SK-N-SH (cell line): ENCODE measurements around the gene BRAT1. TPM values are rescaled to one million over a fixed set of nuclear protein-coding genes. Genes with fewer than 3 reads are reported as not detected.

Source experiments
- CTCF ChIA-PET: fragments of 300-600, 350-600 bp; formaldehyde crosslinking; extraction: SDS; loops from one replicate; lab custom pipeline; 2021; lab: Yijun Ruan, JAX
- POLR2A ChIA-PET: fragments of 350-600 bp; sonication (Branson Sonifier 250); formaldehyde crosslinking; extraction: SDS; loops from one replicate; lab custom pipeline; 2020; ENCODE audit warnings: antibody characterized with exemption, inconsistent platforms; lab: Yijun Ruan, JAX
- DNase-seq: peaks from one replicate; pipeline ENCODE4 v3.0.0; 2012
- H2AFZ ChIP-seq: fragments of 200-600 bp; sonication (generic); 2 replicates; pipeline ENCODE4 v1.8.1; 2016; ENCODE audit warnings: antibody characterized with exemption, mild to moderate bottlenecking, low read depth
- H3F3A ChIP-seq: fragments of 200-600 bp; sonication (generic); replicated peaks from 2 replicates; pipeline ENCODE3; 2016; ENCODE audit warnings: antibody characterized with exemption, mild to moderate bottlenecking; ENCODE audit not compliant: insufficient read depth
- H3K27ac ChIP-seq, 2 experiments: fragments of 200-500 bp in 1 of 2; fragments of 200-600 bp in 1 of 2; sonication (Bioruptor generic) in 1 of 2; sonication (generic), shearing (Covaris generic) in 1 of 2; 2 replicates each; pipeline versions ENCODE4 v1.5.1 to v1.6.1; 2014 to 2016; ENCODE audit warnings: low read depth in 2 of 2, inconsistent platforms in 1 of 2, low read length in 1 of 2, mild to moderate bottlenecking in 1 of 2, mixed read lengths in 1 of 2
- H3K27me3 ChIP-seq: fragments of 200-600 bp; sonication (generic), shearing (Covaris generic); 2 replicates; pipeline ENCODE4 v1.6.1; 2016; ENCODE audit warnings: mixed run types; ENCODE audit not compliant: insufficient read depth
- H3K36me3 ChIP-seq, 2 experiments: fragments of 200-500 bp in 1 of 2; fragments of 200-600 bp in 1 of 2; sonication (Bioruptor generic) in 1 of 2; sonication (generic) in 1 of 2; replicated peaks in 1 of 2; 2 replicates each; pipeline versions ENCODE3 to v1.5.1; 2014 to 2016; ENCODE audit warnings: low read length in 1 of 2, mild to moderate bottlenecking in 1 of 2; ENCODE audit not compliant: insufficient read depth in 2 of 2, control insufficient read depth in 1 of 2
- H3K4me1 ChIP-seq, 2 experiments: fragments of 200-500 bp in 1 of 2; fragments of 200-600 bp in 1 of 2; sonication (Bioruptor generic) in 1 of 2; sonication (generic), shearing (Covaris generic) in 1 of 2; 2 replicates each; pipeline versions ENCODE4 v1.5.1 to v1.6.1; 2014 to 2016; ENCODE audit warnings: low read depth in 1 of 2, low read length in 1 of 2, mixed run types in 1 of 2; ENCODE audit not compliant: insufficient read depth in 2 of 2, control insufficient read depth in 1 of 2
- H3K4me2 ChIP-seq: fragments of 200-600 bp; sonication (generic), shearing (Covaris generic); 2 replicates; pipeline ENCODE4 v1.6.1; 2017; ENCODE audit warnings: mixed run types
- H3K4me3 ChIP-seq, 2 experiments: fragments of 200-500 bp in 1 of 2; fragments of 200-600 bp in 1 of 2; sonication (Bioruptor generic) in 1 of 2; sonication (generic), shearing (Covaris generic) in 1 of 2; 2 replicates each; pipeline versions ENCODE4 v1.5.1 to v1.8.1; 2014 to 2016; ENCODE audit warnings: low read depth in 2 of 2, inconsistent platforms in 1 of 2, low read length in 1 of 2, mild to moderate bottlenecking in 1 of 2, mixed read lengths in 1 of 2, moderate library complexity in 1 of 2
- H3K79me2 ChIP-seq: fragments of 200-600 bp; sonication (generic); 2 replicates; pipeline ENCODE4 v1.8.1; 2017; ENCODE audit warnings: mild to moderate bottlenecking; ENCODE audit not compliant: insufficient read depth
- H3K9ac ChIP-seq: fragments of 200-600 bp; sonication (generic); 2 replicates; pipeline ENCODE4 v1.6.1; 2017; ENCODE audit warnings: mixed run types
- H3K9me2 ChIP-seq: fragments of 200-600 bp; sonication (generic); 2 replicates; pipeline ENCODE4 v1.6.1; 2017; ENCODE audit warnings: mixed run types
- H3K9me3 ChIP-seq: fragments of 200-600 bp; sonication (generic); 2 replicates; pipeline ENCODE4 v1.6.1; 2017; ENCODE audit warnings: mixed run types, mild to moderate bottlenecking, moderate library complexity
- H4K20me1 ChIP-seq: fragments of 200-600 bp; sonication (generic); 2 replicates; pipeline ENCODE4 v1.6.1; 2017; ENCODE audit warnings: mild to moderate bottlenecking, mixed run types; ENCODE audit not compliant: insufficient read depth
- CHD2 ChIP-seq: fragments of 150-350 bp; IDR thresholded peaks from 2 replicates; pipeline ENCODE4 v1.6.1; 2018; ENCODE audit warnings: low read length; ENCODE audit not compliant: partially characterized antibody
- GABPA ChIP-seq: IDR thresholded peaks from 2 replicates; pipeline ENCODE4 v1.4.0; 2012; ENCODE audit warnings: low read depth, mild to moderate bottlenecking
- IRF3 ChIP-seq: fragments of 150-350 bp; IDR thresholded peaks from 2 replicates; pipeline ENCODE4 v1.6.1; 2016; ENCODE audit warnings: mild to moderate bottlenecking, low read depth, low read length
- MXI1 ChIP-seq: IDR thresholded peaks from 2 replicates; pipeline ENCODE4 v1.6.1; 2012; ENCODE audit warnings: mild to moderate bottlenecking, low read depth, low read length, improper control_type of control experiment
- NFIC ChIP-seq: IDR thresholded peaks from 2 replicates; pipeline ENCODE4 v1.4.0; 2012; ENCODE audit warnings: borderline replicate concordance
- PBX3 ChIP-seq: IDR thresholded peaks from 2 replicates; pipeline ENCODE4; 2012
- RAD21 ChIP-seq: IDR thresholded peaks from 2 replicates; pipeline ENCODE4 v1.6.1; 2012; ENCODE audit warnings: mild to moderate bottlenecking, low read length
- RXRA ChIP-seq: IDR thresholded peaks from 2 replicates; pipeline ENCODE4 v1.4.0; 2012; ENCODE audit warnings: low read depth, mild to moderate bottlenecking, borderline replicate concordance
- SIN3A ChIP-seq: IDR thresholded peaks from 2 replicates; pipeline ENCODE4 v1.6.1; 2012; ENCODE audit warnings: low read depth, mild to moderate bottlenecking, low read length, moderate library complexity, borderline replicate concordance
- TCF12 ChIP-seq: IDR thresholded peaks from 2 replicates; pipeline ENCODE4 v1.4.0; 2012
- TEAD4 ChIP-seq: IDR thresholded peaks from 2 replicates; pipeline ENCODE4 v1.4.0; 2012; ENCODE audit warnings: mild to moderate bottlenecking, borderline replicate concordance; ENCODE audit not compliant: insufficient read depth
- USF1 ChIP-seq: IDR thresholded peaks from 2 replicates; pipeline ENCODE4 v1.4.0; 2012; ENCODE audit warnings: low read depth, borderline replicate concordance
- YY1 ChIP-seq: IDR thresholded peaks from 2 replicates; pipeline ENCODE4 v1.4.0; 2012; ENCODE audit warnings: low read depth, mild to moderate bottlenecking
- WGBS: methylation state at CpG from one replicate; pipeline ENCODE4 v1.1.6; 2017; ENCODE audit warnings: low lambda C conversion rate; 5-methylcytosine and 5-hydroxymethylcytosine counted together
- polyA plus RNA-seq, 3 experiments: library from polyadenylated mRNA; depleted of rRNA; stranded (reverse); fragments of >200 nt; gene quantifications; 2 replicates each; pipeline ENCODE4 v1.2.3, GENCODE V29; 2012
- TF ChIP-seq, protein P1 (sequence below): IDR thresholded peaks from 2 replicates; pipeline ENCODE4 v1.4.0; 2012; ENCODE audit warnings: low read depth, borderline replicate concordance
- TF ChIP-seq, protein P2 (sequence below): IDR thresholded peaks from 2 replicates; pipeline ENCODE4 v1.4.0; 2012; ENCODE audit warnings: low read depth

BRAT1 gene
- polyA plus RNA-seq, 1 of the 3 experiments (the other 2 are of a cell fraction) = 36.2 TPM

- TF ChIP-seq, protein P1, sequence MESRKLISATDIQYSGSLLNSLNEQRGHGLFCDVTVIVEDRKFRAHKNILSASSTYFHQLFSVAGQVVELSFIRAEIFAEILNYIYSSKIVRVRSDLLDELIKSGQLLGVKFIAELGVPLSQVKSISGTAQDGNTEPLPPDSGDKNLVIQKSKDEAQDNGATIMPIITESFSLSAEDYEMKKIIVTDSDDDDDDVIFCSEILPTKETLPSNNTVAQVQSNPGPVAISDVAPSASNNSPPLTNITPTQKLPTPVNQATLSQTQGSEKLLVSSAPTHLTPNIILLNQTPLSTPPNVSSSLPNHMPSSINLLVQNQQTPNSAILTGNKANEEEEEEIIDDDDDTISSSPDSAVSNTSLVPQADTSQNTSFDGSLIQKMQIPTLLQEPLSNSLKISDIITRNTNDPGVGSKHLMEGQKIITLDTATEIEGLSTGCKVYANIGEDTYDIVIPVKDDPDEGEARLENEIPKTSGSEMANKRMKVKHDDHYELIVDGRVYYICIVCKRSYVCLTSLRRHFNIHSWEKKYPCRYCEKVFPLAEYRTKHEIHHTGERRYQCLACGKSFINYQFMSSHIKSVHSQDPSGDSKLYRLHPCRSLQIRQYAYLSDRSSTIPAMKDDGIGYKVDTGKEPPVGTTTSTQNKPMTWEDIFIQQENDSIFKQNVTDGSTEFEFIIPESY = no peak
- TF ChIP-seq CHD2 (no peak), YY1 (0 out of 2 replicates have a peak, but pooled peaks have one; percentile 34), PBX3 (peak; percentile 59), TCF12 (peak; percentile 17; the same call in 1 of the 2 replicates), TEAD4 (no peak), USF1 (no peak), SIN3A (no peak)
Observed at GRCh38 chr7:2521952-2522591, 33.3 kb downstream of the BRAT1 start (continued).

- Histone ChIP-seq H3K9ac (no peak overlapping the region), H3K9me2 (no peaks in the 10 kb centered on the region), H3K27ac (no peak overlapping the region), H3K4me3 (peak overlapping the region in 1 of 2 experiments; percentile 40; a peak in 2 of 4 replicates), H3K9me3 (no peaks in the 10 kb centered on the region), H4K20me1 (peaks cover 10% of the 10 kb centered on the region; the same call in 1 of the 2 replicates), H3K79me2 (peaks cover 48% of the 10 kb centered on the region), H3F3A (peaks cover 31% of the 10 kb centered on the region), H2AFZ (no peak overlapping the region), H3K4me1 (peaks cover 60 to 65% of the 10 kb centered on the region in 2 experiments; a peak in 3 of 4 replicates), H3K36me3 (peaks cover 0 to 4% of the 10 kb centered on the region in 2 experiments), H3K4me2 (peak overlapping the region; percentile 90), H3K27me3 (no peaks in the 10 kb centered on the region)
- CTCF ChIA-PET = interaction anchor here (0.9 to 1.6 kb wide), 4 partner anchors 38 to 70 kb away, joined by 3 to 8 read pairs (median 4); no protein-coding TSS in a partner anchor
- TF ChIP-seq, protein P2, sequence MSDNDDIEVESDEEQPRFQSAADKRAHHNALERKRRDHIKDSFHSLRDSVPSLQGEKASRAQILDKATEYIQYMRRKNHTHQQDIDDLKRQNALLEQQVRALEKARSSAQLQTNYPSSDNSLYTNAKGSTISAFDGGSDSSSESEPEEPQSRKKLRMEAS = no peak
- TF ChIP-seq, protein P1 = no peak
- TF ChIP-seq PBX3 = no peak
- TF ChIP-seq RAD21 = no peak
- no peak for TF ChIP-seq SIN3A
- no peak for TF ChIP-seq MXI1
- no peak for TF ChIP-seq NFIC
- no peak for TF ChIP-seq IRF3
- no peak for TF ChIP-seq GABPA
- TF ChIP-seq RXRA = no peak
- DNase-seq = no peak
- WGBS = 94% methylated on average over 21 of the region's 21 CpGs
- POLR2A ChIA-PET = no interaction called here
Observed at GRCh38 chr7:2521341-2521745, 34.0 kb downstream of the BRAT1 start.
